ENCODE results near the gene NPIPB8. TPM values are rescaled to one million over a fixed set of nuclear protein-coding genes. Genes with fewer than 3 reads are reported as not detected.

NPIPB8 gene
- total RNA-seq (2022; extraction: Qiagen RNA extraction; ENCODE audit: low read depth): 0.52 to 0.56 TPM in 2 of 5 replicates, not detected in the others

GRCh38 chr16:28637765-28638164 is at the start of gene NPIPB8:
Gene NPIPB8 (plus strand): TSS chr16:28638065. CDS start chr16:28638361, 296 bp downstream.

GRCh38 chr16:28596840-28597691 is 40.8 kb upstream of the NPIPB8 start, which contains the start of gene SULT1A2:
Gene SULT1A2 (minus strand): TSS chr16:28597050. CDS start chr16:28595930, 1,120 bp downstream.

GRCh38 chr16:28609631-28610594 is 28.0 kb upstream of the NPIPB8 start, which contains the start of gene SULT1A1:
Gene SULT1A1 (minus strand): TSS chr16:28610044. CDS start chr16:28608855, 1,189 bp downstream.

Other genes with a start within 250 kb of the NPIPB8 start
- 73.7 to 124 TPM (median 76.0 TPM) in 5 replicates for gene EIF3CL, start 234.2 kb upstream of the NPIPB8 start, total RNA-seq (2022; extraction: Qiagen RNA extraction; ENCODE audit: low read depth)
- 0.11 to 0.45 TPM (median 0.24 TPM) in 4 of 5 replicates, not detected in the other for gene NPIPB7, start 165.7 kb upstream of the NPIPB8 start, total RNA-seq (2022; extraction: Qiagen RNA extraction; ENCODE audit: low read depth)
- gene CLN3, start 146.0 kb upstream of the NPIPB8 start, total RNA-seq (2022; extraction: Qiagen RNA extraction; ENCODE audit: low read depth): 20.3 to 35.8 TPM (median 33.5 TPM) in 5 replicates
- gene APOBR, start 143.4 kb upstream of the NPIPB8 start, total RNA-seq (2022; extraction: Qiagen RNA extraction; ENCODE audit: low read depth): 0.05 to 0.07 TPM (median 0.06 TPM) in 5 replicates
- not detected in 5 replicates for gene IL27, start 131.2 kb upstream of the NPIPB8 start, total RNA-seq (2022; extraction: Qiagen RNA extraction; ENCODE audit: low read depth)
- 12.6 to 15.5 TPM (median 14.8 TPM) in 5 replicates for gene NUPR1, start 99.1 kb upstream of the NPIPB8 start, total RNA-seq (2022; extraction: Qiagen RNA extraction; ENCODE audit: low read depth)
- gene SGF29, start 84.1 kb upstream of the NPIPB8 start, total RNA-seq (2022; extraction: Qiagen RNA extraction; ENCODE audit: low read depth): 18.6 to 23.1 TPM (median 21.3 TPM) in 5 replicates
- 0.09 to 0.22 TPM (median 0.15 TPM) in 3 of 5 replicates, not detected in the others for gene SULT1A2, start 41.0 kb upstream of the NPIPB8 start, total RNA-seq (2022; extraction: Qiagen RNA extraction; ENCODE audit: low read depth)
- 4.7 to 6.8 TPM (median 5.4 TPM) in 5 replicates for gene SULT1A1, start 28.0 kb upstream of the NPIPB8 start, total RNA-seq (2022; extraction: Qiagen RNA extraction; ENCODE audit: low read depth)
- gene EIF3C, start 73.4 kb downstream of the NPIPB8 start, total RNA-seq (2022; extraction: Qiagen RNA extraction; ENCODE audit: low read depth): 182 to 381 TPM (median 343 TPM) in 5 replicates
- 0.69 to 2.3 TPM (median 1.8 TPM) in 5 replicates for gene NPIPB9, start 113.7 kb downstream of the NPIPB8 start, total RNA-seq (2022; extraction: Qiagen RNA extraction; ENCODE audit: low read depth)
- gene ATXN2L, start 184.9 kb downstream of the NPIPB8 start, total RNA-seq (2022; extraction: Qiagen RNA extraction; ENCODE audit: low read depth): 95.3 to 153 TPM (median 135 TPM) in 5 replicates
- gene TUFM, start 208.3 kb downstream of the NPIPB8 start, total RNA-seq (2022; extraction: Qiagen RNA extraction; ENCODE audit: low read depth): 230 to 318 TPM (median 288 TPM) in 5 replicates
- gene SH2B1, start 225.8 kb downstream of the NPIPB8 start, total RNA-seq (2022; extraction: Qiagen RNA extraction; ENCODE audit: low read depth): 22.4 to 32.6 TPM (median 31.1 TPM) in 5 replicates
- 1.4 to 3.6 TPM (median 2.4 TPM) in 5 replicates for gene ATP2A1, start 240.4 kb downstream of the NPIPB8 start, total RNA-seq (2022; extraction: Qiagen RNA extraction; ENCODE audit: low read depth)